HG03457 (cell line): Measurements from ENCODE around the gene CARD10.

Experiments used
- ATAC-seq: cut with Tn5 transposase; IDR thresholded peaks from one replicate; pipeline ENCODE4 v1.9.1; 2021; ENCODE audit warnings: moderate number of reproducible peaks; ENCODE audit not compliant: unreplicated experiment

Gene CARD10

DNA sequence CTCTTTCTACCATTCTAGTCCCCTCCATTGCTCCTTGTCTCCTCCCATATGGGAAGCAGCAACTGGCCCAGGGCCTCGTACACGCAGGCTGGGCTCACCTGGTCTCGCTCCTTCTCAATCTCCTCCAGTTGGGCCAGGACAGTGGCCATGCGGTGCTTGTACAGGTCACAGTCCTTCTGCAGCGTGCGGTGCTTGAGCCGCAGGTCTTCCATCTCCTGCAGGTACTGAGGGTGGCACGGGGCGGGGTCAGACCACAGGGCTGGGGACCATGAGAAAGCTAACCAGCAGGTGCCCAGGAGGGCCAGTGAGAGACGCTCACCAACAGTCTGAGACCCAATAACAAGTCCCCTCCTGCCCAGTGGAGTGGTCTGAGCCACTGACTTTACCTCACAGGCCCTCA, 11.5 kb downstream of the CARD10 start:
- no peak for ATAC-seq

GRCh38 chr22:37505989-37506388, 13.2 kb downstream of the CARD10 start:
- ATAC-seq, result no peak

DNA sequence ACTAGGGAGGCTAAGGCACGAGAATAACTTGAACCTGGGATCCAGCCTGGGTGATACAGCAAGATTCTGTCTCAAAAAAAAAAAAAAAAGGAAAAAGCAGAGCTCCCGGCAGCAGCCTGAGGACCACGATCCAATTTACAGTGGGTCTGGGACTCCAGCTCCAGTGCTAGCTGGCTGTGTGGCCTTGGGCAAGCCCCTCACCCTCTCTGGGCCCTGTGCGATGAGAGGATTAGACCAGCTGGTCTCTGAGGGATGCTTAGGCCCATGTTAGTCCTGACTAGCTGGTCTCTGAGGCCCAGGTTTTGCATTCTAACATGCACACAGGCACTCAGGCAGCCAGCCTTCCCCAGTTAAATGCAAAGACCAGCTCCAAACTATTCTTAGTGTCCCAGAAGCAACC, 13.7 kb downstream of the CARD10 start:
- ATAC-seq, result no peak

DNA sequence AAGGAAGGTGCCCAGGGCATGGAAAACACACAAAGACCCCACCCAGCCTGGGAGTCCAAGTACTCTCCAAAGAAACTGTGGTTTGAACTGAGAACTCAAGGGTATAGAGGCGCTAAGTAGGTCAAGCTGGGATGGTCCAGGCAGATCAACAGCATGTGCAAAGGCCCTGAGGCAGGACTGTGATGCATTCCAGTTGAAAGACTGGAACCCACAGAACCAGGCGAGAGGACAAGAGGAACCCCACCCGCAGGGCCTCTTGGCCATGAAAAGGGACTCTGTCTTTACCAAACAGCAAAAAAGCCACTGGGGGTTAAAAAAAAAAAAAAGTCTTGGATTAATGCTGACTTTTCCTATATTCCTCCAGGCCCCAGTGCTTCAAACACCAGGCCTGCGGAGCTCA, 14.3 kb downstream of the CARD10 start:
- no peak for ATAC-seq

- ATAC-seq, result no peak
Measured at GRCh38 chr22:37503850-37504249, 15.4 kb downstream of the CARD10 start.

- ATAC-seq, result no peak
Measured at GRCh38 chr22:37503183-37503683, 16.0 kb downstream of the CARD10 start.

DNA sequence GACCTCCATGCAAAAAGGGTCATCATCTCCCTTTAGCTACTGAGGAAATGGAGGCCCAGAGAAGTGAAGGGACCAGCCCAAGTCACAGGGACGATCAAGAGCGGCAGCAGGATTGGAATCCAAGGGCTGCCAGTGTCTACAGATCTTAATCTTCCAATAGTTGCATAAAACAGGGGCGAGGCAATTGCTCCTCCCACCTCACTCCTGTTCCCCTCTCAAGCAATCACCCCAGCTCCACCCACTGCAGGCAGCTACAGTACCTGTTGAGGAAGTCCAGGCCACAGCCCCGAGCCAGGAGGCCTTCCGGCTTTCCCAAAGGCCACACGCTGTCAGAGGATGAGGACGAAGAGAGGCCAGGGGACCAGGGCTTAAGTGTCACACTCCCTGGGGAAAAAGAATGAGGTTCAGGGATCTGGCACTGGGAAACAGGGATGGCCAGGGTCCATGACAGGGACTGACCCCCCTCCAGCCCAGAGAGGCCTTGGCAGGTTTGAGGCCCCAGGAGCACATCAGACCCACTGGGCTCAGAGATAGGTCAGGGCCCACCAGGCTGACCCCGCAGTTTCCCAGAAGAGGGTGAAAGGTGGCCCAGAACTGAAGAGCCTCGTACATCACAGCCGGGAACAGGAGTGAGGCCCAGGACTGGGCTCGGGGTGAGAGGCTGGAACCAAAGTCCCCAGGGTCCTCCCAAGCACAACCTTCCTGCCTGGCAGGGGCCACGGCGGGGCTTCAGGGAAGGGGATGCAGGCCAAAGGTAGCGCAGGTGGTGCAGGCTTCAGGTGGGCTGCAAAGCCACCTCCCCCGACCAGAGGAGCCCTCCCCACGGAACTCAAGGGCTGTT, 16.7 kb downstream of the CARD10 start:
- ATAC-seq, result no peak

DNA sequence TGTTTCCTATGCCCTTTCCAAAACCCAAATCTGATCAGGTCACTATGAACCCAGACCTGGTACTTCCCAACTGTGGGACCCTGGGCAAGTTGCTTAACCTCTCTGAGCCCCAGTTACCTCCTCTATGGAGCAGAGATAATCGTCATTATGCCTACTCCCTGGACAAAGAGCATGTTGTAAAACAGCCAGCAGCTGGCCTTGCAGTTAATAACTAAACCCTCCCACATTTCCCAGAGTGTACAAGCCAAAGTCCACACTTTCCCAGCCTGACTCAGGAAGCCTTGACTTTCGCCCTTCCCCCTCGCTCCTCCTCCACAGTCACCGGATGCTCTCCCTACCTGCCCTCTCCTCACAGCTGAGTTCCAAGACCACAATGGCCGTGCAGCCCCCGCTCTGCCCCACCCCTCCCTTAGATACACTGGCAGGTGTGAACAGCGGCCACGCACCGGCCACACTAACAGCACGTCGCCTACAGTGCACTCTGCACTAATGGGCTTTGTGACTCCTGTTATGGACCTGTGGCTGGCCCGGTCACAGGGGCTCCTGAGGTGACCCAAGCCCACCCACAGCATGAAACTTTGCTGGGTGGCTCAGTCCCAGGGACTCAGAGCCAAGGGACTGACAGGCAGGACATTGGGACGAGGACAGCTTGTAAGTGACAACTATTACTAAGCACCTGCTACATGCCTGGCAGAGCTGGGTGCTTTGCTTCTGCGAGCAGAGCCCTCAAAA, 17.4 kb downstream of the CARD10 start:
- no peak for ATAC-seq

DNA sequence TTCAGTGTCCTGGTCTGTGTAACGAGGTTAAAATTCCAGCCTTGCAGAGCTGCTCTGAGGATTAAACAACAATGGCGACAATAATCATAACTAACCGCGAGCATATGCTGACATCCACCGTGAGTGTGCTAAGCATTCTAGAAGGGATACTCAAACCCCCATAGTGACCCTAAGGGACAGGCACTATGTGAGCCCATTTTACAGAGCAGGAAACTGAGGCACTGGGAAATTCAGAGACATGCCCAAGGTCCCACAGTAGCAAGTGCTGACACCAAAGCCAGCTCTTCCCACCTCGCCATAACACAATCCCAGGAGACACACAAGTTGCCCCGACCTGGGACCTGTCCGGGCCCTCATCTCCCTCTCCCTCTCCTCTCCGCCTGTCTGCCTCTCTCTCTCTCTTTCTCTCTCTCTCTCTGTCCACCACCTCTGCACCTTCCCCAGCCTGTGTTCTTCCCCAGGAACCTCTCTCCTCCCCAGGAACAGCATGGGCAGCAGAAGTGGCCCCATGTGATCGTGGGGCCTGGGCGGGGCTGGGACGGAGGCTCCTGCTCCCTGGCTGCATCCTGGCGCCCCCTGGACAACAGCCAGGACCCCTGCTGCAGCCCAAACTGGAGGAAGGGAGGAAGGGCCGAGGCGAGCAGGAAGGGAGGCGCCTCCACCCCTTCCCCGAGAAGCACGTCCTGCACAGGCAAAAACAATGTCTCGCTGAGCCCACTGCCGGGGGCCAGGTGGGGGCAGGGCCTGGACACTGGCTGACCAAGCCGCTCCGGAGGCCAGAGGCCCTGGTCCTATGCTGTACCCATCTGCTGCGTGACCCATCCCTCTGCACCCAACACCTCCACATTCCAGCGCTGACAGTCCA, 18.2 kb downstream of the CARD10 start:
- no peak for ATAC-seq

- no peak for ATAC-seq
Measured at GRCh38 chr22:37499789-37500540, 19.2 kb downstream of the CARD10 start.

GRCh38 chr22:37499027-37499707, 20.0 kb downstream of the CARD10 start:
- no peak for ATAC-seq

DNA sequence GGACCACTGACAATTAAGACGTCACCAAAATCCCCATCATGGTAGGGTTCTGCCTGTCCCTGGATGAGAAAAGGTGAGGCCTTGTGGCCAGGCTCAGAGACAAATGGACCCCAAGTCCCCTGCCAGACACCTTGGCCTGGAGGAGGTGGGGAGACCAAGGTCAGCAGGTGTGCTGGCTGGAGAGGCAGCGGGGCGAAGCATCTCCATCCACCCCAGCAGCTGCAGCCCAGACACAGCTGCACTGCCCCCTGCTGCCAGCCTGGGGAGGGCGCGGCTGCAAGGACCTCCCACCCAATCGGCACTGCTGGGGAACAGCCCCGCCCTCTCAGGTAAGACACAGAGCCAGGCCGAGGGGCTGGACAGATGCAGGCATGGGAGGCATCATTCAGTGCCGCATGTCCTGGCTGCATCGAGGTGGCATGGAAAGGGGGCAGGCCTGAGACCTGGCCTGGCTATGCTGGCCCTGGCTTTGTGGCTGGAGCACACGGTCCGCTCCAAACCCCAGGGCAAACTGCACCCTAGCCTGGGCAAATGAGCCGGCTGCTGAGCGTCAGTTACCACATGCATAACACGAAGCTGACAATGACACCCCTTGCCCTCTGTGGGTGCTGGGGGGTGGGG, 20.8 kb downstream of the CARD10 start:
- no peak for ATAC-seq

- no peak for ATAC-seq
Measured at GRCh38 chr22:37497062-37497599, 22.1 kb downstream of the CARD10 start.

DNA sequence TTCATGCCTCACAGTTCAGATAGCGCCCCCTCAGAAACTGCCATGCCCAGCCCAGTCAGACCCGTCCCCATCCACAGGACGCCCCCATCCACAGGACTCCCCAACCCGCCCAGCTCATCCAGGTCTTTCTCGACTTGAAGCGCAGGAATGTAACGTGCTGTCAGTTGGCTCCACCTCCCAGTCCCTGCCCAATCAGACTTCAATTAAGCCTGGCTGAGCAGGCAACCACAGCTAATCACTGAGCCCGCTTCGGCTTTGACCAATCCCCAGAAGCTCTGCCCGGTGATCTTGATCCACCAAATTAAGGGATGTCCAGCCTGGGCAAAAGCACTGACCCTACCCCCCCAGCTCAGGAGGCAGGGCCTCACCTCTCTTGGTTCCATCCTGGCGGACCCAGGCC, 22.6 kb downstream of the CARD10 start:
- ATAC-seq, result no peak

GRCh38 chr22:37493979-37494378, 25.2 kb downstream of the CARD10 start:
- ATAC-seq, result no peak

GRCh38 chr22:37492428-37493344, 26.5 kb downstream of the CARD10 start:
- no peak for ATAC-seq

- no peak for ATAC-seq
Measured at GRCh38 chr22:37491559-37492427, 27.4 kb downstream of the CARD10 start.
